Myocyte (in vitro differentiated cells): ENCODE results near the gene GOT1. TPM values are rescaled to one million over a fixed set of nuclear protein-coding genes. Genes with fewer than 3 reads are reported as not detected.

Experiments used
- DNase-seq: peaks from one replicate; pipeline ENCODE4 v3.0.0-alpha.2; 2012; ENCODE audit warnings: low read depth
- polyA plus RNA-seq: library from polyadenylated mRNA; unstranded; fragments of >200 nt; gene quantifications from one replicate; pipeline ENCODE4 v1.2.1, GENCODE V29; 2012; ENCODE audit warnings: missing spikeins
- total RNA-seq: library from RNA; depleted of rRNA; stranded (reverse); fragments of >200 nt; gene quantifications from 2 replicates; pipeline ENCODE4 v1.2.3, GENCODE V29; 2014

GOT1 gene
- 25.2 and 53.3 TPM in 2 replicates for total RNA-seq
- 49.3 TPM for polyA plus RNA-seq

DNA sequence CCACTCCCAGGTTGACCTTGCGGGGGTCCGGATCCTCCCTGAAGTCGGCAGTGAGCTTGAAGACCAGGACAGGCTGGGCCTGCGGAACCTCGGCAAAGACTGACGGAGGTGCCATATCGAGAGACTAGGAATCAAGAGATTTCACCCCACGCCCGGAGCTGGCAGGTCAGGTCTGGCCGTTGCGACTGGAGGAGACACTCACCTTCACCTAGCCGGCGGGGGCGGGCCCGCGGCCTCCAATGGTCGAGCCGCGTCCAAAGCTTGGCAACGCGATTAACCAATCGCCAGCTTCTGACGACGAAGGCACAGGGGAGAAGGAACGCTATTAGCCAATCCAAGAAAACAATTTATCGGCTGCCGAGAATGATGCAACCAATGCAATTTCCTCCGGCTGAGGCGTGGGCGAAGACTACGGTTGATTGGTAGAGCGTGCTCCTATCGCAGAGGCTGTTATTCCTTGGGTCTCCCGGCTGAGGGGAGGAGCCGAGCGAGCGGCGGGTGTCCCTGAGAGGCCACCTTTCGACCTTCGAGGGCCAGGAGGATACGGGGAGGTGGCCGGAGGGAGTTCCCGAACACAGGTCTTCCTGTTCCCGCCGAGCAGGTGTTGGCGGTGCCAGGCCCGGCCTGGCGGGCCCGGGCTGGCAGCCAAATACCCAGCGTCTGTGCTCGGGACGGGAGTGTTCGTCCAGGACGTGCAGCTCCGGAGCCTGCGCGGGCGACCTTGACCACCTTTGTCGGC, at the start of gene GOT1:
Gene GOT1, minus strand, starts transcription at position 174 of the 739 bp plus-strand sequence. Its CDS starts 59 bp downstream, at position 115.
- peak; percentile 100 for DNase-seq

DNA sequence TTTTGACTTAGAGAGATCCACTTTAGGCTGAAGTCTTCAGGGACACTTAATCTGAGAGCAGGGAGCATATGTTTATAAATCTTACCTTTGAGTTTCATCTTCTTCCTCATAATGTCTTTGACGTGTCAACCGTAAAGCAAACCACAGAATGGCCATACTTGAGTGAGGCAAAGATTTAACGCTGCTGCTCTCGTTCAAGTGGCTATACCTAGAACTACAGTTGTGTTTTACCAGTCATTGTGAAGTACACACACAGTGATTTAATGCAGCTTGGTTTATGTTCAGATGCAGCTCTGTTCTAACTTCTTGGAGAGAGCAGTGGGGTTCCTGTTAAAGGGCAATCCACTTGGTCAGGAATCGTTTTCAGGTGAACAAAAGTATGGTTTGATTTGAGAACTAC, 39.9 kb upstream of the GOT1 start:
- no peak for DNase-seq

- DNase-seq, result no peak
Observed at GRCh38 chr10:99467236-99467999, 37.0 kb upstream of the GOT1 start.

GRCh38 chr10:99466632-99467223, 36.3 kb upstream of the GOT1 start:
- no peak for DNase-seq

DNA sequence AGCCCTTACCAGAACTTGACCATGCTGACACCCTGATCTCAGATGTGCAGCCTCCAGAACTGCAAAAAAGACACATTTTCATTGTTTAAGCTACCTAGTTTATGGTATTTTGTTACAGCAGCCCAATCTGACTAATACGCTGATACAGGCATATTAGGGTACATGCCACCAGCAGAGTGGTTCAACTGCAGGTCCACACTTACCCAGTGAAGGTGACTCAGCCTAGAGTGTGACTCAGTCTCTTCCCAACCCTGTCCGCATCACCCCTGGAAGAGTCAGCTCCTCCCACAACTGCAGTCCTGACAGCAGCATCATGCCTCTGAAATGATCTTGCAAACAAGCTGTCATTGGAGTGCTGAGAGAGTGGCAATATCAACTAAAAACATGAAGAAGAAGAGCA, 30.8 kb upstream of the GOT1 start:
- no peak for DNase-seq

GRCh38 chr10:99460070-99460469, 29.6 kb upstream of the GOT1 start:
- no peak for DNase-seq

- no peak for DNase-seq
Observed at GRCh38 chr10:99459217-99459616, 28.8 kb upstream of the GOT1 start.

GRCh38 chr10:99457813-99458212, 27.4 kb upstream of the GOT1 start:
- DNase-seq, result no peak

DNA sequence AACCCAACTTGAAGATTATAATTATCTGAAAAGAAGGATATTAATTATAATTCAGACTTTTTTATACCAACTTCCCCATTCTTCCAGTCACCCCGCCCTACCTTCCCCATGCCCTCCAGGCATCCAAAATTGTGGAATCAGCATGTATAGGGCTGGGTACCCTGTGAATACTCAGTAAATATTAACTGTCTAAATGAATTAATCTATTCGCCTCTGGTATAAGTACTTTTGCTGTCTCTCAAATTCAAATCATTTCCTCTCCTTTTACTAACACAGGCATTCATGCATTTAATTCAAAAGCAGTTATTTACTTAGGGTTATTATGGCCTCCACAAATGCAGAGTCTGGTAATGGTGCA, 26.5 kb upstream of the GOT1 start:
- DNase-seq, result no peak

GRCh38 chr10:99456207-99456930, 25.9 kb upstream of the GOT1 start:
- no peak for DNase-seq

- no peak for DNase-seq
Observed at GRCh38 chr10:99451981-99452380, 21.6 kb upstream of the GOT1 start.

DNA sequence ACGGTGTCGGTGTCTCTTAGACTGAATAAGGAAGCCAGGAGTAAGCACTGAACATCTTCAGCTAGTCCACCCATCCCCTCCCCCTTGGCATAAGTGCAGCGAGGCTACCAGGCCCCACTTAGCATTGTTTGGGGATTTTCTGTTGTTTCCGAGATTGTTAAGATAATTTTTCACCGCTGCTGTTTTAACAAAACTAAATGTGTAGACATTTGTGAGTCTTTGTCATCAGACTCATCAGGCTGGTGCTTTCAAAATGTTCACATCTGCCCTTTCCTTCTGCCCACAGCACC, 21.0 kb upstream of the GOT1 start:
- DNase-seq, result no peak

- no peak for DNase-seq
Observed at GRCh38 chr10:99450624-99451498, 20.4 kb upstream of the GOT1 start.

- no peak for DNase-seq
Observed at GRCh38 chr10:99450156-99450555, 19.7 kb upstream of the GOT1 start.

- no peak for DNase-seq
Observed at GRCh38 chr10:99449023-99449422, 18.6 kb upstream of the GOT1 start.

GRCh38 chr10:99444383-99445045, 14.1 kb upstream of the GOT1 start:
- no peak for DNase-seq

GRCh38 chr10:99443500-99443899, 13.1 kb upstream of the GOT1 start:
- no peak for DNase-seq

DNA sequence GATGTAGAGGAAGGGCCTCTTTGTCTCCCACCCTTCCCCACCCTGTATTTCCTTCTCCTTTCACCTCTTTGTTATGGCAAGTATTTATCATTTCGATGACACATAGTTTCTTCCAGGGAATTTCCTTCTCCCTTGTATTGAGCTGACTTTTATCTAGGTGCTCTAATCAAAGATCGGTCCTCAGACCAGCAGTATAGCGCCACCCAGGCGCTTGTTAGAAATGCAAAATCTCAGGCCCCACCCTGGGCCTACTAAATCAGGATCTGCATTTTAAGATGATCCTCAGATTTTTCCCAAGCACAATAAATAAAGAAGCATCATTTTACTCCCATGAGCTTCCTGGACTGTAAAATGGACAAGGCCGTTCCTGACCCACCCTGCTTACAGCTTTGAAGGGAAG, 12.0 kb upstream of the GOT1 start:
- no peak for DNase-seq

DNA sequence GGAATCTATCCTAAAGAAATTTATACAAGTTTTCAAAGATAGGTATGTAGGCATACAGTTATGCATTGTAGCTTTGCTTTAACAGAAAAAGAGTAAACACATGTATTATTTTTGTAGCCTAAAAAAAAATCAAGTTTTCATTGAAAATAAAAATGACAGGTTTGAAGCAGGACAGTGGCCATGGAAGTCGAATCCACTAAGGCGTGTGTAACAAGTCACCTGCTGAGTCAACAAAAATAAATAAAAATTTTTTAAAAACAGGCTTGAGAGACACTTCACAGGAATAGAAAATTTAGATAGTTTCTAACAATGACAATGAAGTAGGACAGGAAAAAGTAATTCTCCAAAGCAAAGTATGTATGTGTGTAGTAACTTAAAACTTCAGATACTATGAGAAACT, 8.5 kb upstream of the GOT1 start:
- DNase-seq, result no peak

DNA sequence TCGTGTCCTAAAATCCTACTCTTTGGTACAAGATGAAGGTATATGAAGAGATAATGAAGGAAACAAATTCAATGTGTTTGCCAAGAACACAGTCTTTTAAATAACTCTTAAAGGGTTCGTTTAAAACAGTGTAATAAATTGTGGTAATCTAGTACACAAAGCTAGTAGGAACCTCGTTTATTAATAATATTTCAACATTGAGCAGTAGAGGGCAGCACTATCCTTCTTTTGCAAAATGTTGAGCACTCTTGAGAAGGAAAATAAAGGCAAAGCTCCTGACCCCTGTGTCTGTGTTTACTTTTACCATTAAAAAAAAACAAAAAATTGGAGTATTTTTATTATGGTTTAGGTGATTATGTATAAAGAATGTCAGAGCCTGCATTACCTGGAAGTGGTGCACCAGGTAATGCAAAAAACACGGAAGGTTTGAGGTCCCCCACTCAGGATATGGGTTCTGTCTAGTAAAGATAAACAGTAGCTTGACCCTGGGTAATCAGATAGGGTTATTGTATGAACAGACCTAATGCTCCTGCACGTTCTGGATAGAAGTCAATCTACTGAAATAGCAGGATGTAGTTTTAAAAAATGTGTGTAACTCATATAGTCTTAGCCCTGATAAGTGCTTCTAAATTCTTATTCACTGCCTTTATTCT, 5.7 kb upstream of the GOT1 start:
- peak; percentile 75 for DNase-seq
